Thymus (tissue), 11 donors: Measurements from ENCODE around the gene TOP1. TPM values are rescaled to one million over a fixed set of nuclear protein-coding genes. Genes with fewer than 3 reads are reported as not detected.

Experiments used
- DNase-seq, 9 donors: peaks; one replicate each; pipeline ENCODE4 v3.0.0-alpha.2; 2013; ENCODE audit warnings: low spot score in 9 of 9, low read depth in 6 of 9, missing footprints in 1 of 9
- H3K27ac ChIP-seq, 2 donors: one replicate each; pipeline ENCODE4 v1.5.1; 2013; ENCODE audit warnings: control low read depth in 1 of 2, low read depth in 1 of 2, low read length in 1 of 2, mild to moderate bottlenecking in 1 of 2, moderate library complexity in 1 of 2
- H3K27me3 ChIP-seq, 2 donors: one replicate each; pipeline ENCODE4 v1.5.1; 2013; ENCODE audit warnings: low read length in 1 of 2; ENCODE audit not compliant: control insufficient read depth in 2 of 2, insufficient read depth in 1 of 2
- H3K36me3 ChIP-seq, 2 donors: one replicate each; pipeline ENCODE4 v1.5.1; 2013; ENCODE audit warnings: low read length in 1 of 2, mild to moderate bottlenecking in 1 of 2, moderate library complexity in 1 of 2; ENCODE audit not compliant: control insufficient read depth in 2 of 2, insufficient read depth in 2 of 2
- H3K4me1 ChIP-seq, 2 donors: one replicate each; pipeline ENCODE4 v1.5.1; 2013; ENCODE audit warnings: low read length in 2 of 2; ENCODE audit not compliant: control insufficient read depth in 2 of 2, insufficient read depth in 2 of 2
- H3K4me3 ChIP-seq, 2 donors: one replicate each; pipeline ENCODE4 v1.5.1; 2013; ENCODE audit warnings: low read length in 2 of 2, control low read depth in 1 of 2, mild to moderate bottlenecking in 1 of 2
- H3K9me3 ChIP-seq, 2 donors: one replicate each; pipeline ENCODE4 v1.5.1; 2013; ENCODE audit warnings: low read length in 1 of 2, mild to moderate bottlenecking in 1 of 2; ENCODE audit not compliant: control insufficient read depth in 2 of 2, insufficient read depth in 1 of 2
- WGBS: extraction: QIAGEN DNeasy Blood & Tissue Kit; methylation state at CpG from one replicate; pipeline ENCODE4 v1.1.7; 2013; 5-methylcytosine and 5-hydroxymethylcytosine counted together
- polyA plus RNA-seq: library from polyadenylated mRNA; stranded (reverse); fragments of 200-250 nt; gene quantifications from one replicate; pipeline ENCODE4 v1.2.3, GENCODE V29; 2013
- total RNA-seq: library from RNA; stranded (reverse); fragments of 120-200 nt; gene quantifications from one replicate; pipeline ENCODE4 v1.2.4, GENCODE V29; 2013
- donor health status: healthy.

TOP1 gene
- total and polyA plus RNA-seq, 2 donors = 26.0 to 44.2 TPM

DNA sequence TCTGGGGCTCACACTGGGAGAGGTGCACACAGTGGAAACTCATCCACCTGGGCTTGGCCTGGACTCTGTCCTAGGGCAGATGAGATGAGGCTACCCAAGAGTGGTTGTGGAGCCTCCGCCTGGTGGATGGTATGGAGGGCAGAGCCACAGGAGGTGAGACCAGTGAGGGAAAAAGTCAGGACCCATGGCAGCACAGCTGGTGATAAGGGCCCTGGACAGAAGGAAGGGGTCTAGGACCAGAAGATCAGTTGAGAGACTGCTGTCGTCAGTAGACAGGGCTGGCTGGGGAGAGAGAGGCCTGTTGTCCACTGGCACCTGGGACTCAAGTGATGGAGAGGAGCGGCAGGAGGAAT is 138.5 kb downstream of the TOP1 start:
- 96% methylated on average over 3 of the region's 3 CpGs for WGBS
- Histone ChIP-seq H3K4me1 (no peaks in the 10 kb centered on the region), H3K36me3 (peaks cover 97 to 99% of the 10 kb centered on the region in 2 donors), H3K9me3 (no peaks in the 10 kb centered on the region), H3K4me3 (no peak overlapping the region), H3K27me3 (no peaks in the 10 kb centered on the region), H3K27ac (no peak overlapping the region)
- no peak for DNase-seq

DNA sequence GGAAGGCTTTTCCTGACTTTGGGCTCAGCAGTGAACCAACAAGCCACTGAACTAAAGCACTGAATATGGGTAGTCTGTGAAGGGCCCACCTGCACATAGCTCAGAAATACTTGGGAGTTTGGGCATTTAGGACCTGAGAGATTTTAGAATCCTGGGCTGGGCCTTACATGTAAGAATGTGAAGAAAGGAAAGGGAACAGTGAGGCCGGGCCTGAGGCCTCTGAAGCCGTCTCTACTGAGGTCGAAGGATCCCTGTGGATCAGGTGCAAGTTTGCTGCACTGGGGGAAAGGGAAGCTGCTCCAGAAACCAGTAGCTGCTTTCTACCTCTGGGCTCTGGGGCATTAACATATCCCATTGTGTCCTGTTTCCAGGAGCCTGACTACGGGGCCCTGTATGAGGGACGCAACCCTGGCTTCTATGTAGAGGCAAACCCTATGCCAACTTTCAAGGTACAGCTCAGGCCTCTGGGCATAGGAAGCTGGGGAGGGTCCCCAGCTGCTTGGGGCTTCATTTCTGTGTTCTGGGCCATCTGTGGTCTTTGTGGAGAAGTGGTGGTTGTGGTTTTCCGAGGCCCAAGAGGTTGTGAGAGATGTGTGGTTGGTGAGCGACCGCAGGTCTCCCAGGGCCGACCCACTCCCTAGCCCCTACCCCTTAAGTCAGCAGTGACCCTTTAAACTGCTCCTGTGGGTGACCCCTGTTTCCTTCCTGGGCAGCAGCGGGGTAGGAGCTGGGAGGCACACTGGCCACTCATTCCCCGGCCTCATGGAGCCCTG is 139.0 kb downstream of the TOP1 start:
- H3K4me3 ChIP-seq = no peak overlapping the region
- WGBS = 72% methylated on average over 11 of the region's 11 CpGs
- H3K9me3 ChIP-seq = no peaks in the 10 kb centered on the region
- DNase-seq = no peak
- peaks cover 97 to 99% of the 10 kb centered on the region in 2 donors for H3K36me3 ChIP-seq
- H3K4me1 ChIP-seq = no peaks in the 10 kb centered on the region
- H3K27me3 ChIP-seq = no peaks in the 10 kb centered on the region
- H3K27ac ChIP-seq = no peak overlapping the region

DNA sequence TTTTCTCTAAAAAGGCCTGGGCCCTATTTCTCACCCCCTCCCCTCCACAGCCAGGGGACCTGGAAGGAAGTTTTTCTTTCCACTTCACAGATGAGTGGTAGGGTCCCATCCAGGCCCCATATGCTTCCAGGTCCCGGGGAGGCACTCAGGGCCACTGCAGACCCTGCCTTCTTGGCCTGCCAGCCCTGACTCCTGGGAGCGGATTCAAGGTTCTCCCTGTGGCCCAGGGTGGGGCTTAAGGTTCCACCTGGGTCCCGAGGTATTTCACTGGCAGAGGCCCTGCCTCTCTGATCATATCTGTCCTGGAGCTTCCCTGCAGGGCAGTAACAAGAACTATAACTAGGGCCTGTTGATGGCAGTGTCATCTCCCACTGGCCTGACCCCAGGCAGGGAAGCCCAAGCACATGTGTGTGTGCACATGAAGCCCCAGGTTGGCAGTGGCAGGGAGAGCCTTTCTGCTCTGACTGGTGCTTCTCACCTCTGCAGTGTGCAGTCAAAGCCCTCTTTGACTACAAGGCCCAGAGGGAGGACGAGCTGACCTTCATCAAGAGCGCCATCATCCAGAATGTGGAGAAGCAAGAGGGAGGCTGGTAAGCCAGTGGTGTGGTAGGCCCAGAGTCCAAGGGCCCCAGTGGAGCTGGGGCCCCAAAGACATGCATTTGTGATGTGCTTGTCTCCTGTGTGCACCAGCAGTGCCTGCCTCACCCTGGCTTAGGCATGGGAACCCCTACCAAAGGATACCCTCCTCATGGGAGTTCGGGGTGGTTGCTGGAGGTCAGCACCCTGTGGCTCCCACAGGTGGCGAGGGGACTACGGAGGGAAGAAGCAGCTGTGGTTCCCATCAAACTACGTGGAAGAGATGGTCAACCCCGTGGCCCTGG is 139.9 kb downstream of the TOP1 start:
- Histone ChIP-seq H3K27me3 (no peaks in the 10 kb centered on the region), H3K4me1 (no peaks in the 10 kb centered on the region), H3K4me3 (no peak overlapping the region), H3K9me3 (no peaks in the 10 kb centered on the region), H3K36me3 (peaks cover 95 to 99% of the 10 kb centered on the region in 2 donors), H3K27ac (no peak overlapping the region)
- WGBS = 93% methylated on average over 10 of the region's 10 CpGs
- DNase-seq = no peak

DNA sequence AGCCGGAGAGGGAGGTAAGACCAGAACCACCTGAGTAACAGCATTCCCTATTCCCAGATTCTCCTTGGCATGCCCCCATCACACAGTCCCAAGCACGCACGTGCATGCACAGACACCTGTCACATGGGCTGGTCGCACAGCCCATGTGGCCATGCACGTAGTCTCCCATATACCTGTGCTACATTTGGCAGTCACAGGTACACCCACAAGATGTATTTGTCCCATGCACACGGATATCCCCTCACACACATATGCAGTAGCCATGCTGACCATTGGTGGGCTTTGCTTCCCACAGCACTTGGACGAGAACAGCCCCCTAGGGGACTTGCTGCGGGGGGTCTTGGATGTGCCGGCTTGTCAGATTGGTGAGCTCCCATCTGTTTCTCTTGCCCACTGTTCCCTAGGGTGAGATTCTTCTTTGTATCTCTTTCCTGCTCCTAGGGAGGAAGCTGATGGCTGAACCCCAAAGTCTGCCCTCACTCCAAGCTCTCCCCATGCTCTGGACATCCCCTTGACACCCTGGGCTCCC is 140.6 kb downstream of the TOP1 start:
- Histone ChIP-seq H3K4me3 (no peak overlapping the region), H3K27me3 (no peaks in the 10 kb centered on the region), H3K27ac (no peak overlapping the region), H3K9me3 (no peaks in the 10 kb centered on the region), H3K36me3 (peaks cover 95 to 99% of the 10 kb centered on the region in 2 donors), H3K4me1 (no peaks in the 10 kb centered on the region)
- WGBS = 97% methylated on average over 9 of the region's 9 CpGs
- no peak for DNase-seq

DNA sequence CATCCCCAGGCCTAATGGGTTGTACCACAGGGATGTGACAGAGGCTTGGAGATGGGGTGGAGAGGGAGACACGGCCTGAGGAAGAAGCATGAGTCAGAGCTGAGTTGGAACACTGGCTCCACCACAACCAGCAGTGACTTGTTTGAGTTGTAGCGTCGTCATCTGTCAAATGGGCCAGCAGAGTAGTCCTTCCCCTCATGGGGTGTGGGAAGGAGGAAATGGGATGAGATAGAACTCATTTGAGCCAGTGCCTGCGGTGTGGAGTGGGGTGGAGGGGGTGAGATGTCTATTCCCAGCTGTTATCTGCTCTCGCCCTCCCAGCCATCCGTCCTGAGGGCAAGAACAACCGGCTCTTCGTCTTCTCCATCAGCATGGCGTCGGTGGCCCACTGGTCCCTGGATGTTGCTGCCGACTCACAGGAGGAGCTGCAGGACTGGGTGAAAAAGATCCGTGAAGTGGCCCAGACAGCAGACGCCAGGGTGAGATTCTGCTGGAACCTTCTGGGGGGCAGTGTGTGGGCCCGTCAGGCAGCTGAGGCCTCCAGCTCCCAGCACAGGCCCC is 141.2 kb downstream of the TOP1 start:
- H3K27ac ChIP-seq = no peak overlapping the region

DNA sequence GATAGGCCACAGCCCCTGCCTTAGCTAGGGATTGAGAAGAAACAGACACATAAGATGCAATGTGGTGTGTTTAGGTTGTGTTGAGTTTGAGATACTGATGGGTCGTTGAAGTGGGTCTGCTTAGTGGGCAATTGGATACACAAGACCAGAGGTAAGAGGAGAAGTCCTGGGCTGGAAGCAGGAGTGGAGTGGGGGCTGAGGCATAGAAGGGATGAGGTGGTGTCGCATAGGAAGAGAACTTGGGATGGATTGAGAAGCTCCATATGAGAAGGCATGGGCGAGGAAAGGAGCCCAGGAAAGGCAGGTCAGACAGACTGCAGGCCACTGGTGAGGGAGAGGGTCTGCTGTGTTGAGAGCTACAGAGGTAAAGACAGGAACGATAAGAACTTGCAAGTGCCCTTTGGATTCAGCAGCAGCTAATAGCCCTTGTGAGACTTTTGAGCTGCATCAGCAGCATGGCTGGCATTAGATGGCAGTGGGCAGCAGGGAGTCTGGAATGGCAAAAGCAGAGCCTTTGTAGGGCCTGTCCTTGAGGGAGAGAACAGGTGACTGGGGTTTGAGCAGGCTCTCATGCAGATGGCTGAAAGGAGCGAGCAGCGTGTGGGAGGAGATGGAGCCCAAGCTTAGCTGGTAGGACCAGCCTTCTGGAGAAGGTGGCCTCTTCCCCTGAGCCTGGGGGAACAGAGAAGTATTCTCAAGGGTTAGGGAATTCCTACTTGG is 141.9 kb downstream of the TOP1 start:
- Histone ChIP-seq H3K4me3 (no peak overlapping the region), H3K9me3 (no peaks in the 10 kb centered on the region), H3K27me3 (no peaks in the 10 kb centered on the region), H3K27ac (no peak overlapping the region), H3K36me3 (peaks cover 91 to 99% of the 10 kb centered on the region in 2 donors), H3K4me1 (no peaks in the 10 kb centered on the region)
- DNase-seq = no peak
- WGBS = 98% methylated on average over 6 of the region's 6 CpGs

More for the DNA sequence above, 141.2 kb downstream of the TOP1 start:
- Histone ChIP-seq H3K4me1 (no peaks in the 10 kb centered on the region), H3K9me3 (no peaks in the 10 kb centered on the region), H3K27me3 (no peaks in the 10 kb centered on the region), H3K36me3 (peaks cover 95 to 99% of the 10 kb centered on the region in 2 donors), H3K4me3 (no peak overlapping the region)
- no peak for DNase-seq
- 97% methylated on average over 14 of the region's 14 CpGs for WGBS

DNA sequence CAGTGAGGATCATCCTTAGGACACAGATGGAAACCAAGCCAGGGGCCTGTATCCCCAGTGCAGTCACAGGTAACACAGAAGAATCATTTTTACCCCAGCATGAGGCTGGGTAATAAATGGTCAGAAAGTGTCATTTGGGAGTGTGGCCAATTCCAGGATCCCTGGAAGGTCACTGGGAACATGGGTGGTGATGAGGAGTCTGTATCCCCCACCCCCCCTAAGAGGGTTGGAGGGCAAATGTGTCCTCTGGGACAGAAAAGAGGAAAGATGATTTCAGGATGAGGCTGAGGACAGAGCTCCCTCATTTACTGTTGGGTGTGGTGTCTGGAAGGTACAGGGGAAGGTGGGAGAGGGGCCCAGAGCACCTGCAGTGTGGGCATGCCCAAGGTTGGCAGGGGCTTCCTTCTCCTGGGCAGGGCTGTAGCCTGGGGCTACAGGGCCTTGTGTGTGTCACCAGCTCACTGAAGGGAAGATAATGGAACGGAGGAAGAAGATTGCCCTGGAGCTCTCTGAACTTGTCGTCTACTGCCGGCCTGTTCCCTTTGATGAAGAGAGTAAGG is 143.2 kb downstream of the TOP1 start:
- Histone ChIP-seq H3K27ac (no peak overlapping the region), H3K4me3 (no peak overlapping the region), H3K27me3 (no peaks in the 10 kb centered on the region), H3K36me3 (peaks cover 89 to 99% of the 10 kb centered on the region in 2 donors), H3K4me1 (no peaks in the 10 kb centered on the region), H3K9me3 (no peaks in the 10 kb centered on the region)
- DNase-seq = no peak
- WGBS = 96% methylated on average over 3 of the region's 3 CpGs

DNA sequence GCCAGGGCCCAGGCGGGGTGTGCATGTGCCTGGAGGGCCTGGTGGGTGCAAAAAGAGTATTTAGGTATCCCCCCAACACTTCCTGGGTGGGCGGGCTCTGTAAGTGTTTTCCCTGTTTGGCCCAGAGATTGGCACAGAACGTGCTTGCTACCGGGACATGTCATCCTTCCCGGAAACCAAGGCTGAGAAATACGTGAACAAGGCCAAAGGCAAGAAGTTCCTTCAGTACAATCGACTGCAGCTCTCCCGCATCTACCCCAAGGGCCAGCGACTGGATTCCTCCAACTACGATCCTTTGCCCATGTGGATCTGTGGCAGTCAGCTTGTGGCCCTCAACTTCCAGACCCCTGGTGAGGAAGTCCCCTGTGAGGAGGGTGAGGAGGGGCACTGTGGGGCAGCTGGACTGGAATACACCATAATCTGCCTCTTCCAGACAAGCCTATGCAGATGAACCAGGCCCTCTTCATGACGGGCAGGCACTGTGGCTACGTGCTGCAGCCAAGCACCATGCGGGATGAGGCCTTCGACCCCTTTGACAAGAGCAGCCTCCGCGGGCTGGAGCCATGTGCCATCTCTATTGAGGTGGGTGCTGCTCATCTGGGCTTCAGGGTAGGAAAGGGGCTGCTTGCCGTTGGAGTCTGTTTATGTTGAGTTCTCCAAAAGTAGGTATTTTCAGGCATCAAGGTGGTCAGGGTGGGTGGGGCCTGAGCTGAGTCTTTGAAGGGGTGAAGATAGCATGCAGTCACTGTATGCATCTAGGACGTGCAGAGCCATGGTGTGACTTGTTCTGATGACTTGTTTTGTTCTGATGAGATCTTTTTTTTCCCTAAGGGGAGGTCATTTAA is 143.9 kb downstream of the TOP1 start:
- Histone ChIP-seq H3K27ac (peak overlapping the region in 1 of 2 donors; percentile 1), H3K4me1 (no peaks in the 10 kb centered on the region), H3K4me3 (no peak overlapping the region), H3K36me3 (peaks cover 89 to 98% of the 10 kb centered on the region in 2 donors), H3K9me3 (no peaks in the 10 kb centered on the region), H3K27me3 (no peaks in the 10 kb centered on the region)
- WGBS = 96% methylated on average over 18 of the region's 18 CpGs
- DNase-seq = no peak
